CD4-positive, alpha-beta T cell treated with Interleukin-6 at 100 ng/mL for 8 hours (primary cell): Measurements from ENCODE around the gene TMEM134.

Source experiments
- DNase-seq: peaks from one replicate; pipeline ENCODE4 v3.0.0-alpha.2; 2020; ENCODE audit warnings: mixed read lengths, low spot score

TMEM134 gene

DNA sequence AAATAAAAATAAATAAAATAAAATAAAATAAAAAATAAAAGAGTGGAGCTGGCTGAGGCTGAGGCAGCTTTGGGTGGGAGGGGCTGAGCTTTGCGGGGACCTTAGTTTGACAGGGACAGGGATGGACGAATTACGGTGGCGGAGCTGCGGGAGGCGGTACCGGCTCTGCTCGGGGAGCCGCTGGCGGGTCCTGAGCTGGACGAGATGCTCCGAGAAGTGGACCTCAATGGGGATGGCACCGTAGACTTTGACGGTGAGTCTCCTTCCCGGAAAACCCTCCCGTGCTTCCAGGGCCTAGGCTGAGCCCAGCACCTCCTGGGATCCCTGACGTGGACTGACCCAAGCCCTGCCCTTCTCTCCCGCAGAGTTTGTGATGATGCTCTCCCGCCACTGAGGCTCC lies 10.8 kb downstream of the TMEM134 start:
- no peak for DNase-seq

- no peak for DNase-seq
Measured at GRCh38 chr11:67457453-67457852, 11.6 kb downstream of the TMEM134 start.

- DNase-seq = no peak
Measured at GRCh38 chr11:67456068-67456705, 12.9 kb downstream of the TMEM134 start.

- no peak for DNase-seq
Measured at GRCh38 chr11:67455054-67455453, 14.0 kb downstream of the TMEM134 start, which contains the start of gene CABP4. Gene CABP4 (plus strand): TSS chr11:67455354. CDS start chr11:67455424, 70 bp downstream.

- DNase-seq = no peak
Measured at GRCh38 chr11:67453816-67454732, 15.0 kb downstream of the TMEM134 start.

GRCh38 chr11:67452141-67452952 lies 16.7 kb downstream of the TMEM134 start, which contains the start of gene GPR152:
Gene GPR152 (minus strand): TSS chr11:67452729. CDS start chr11:67452724, 5 bp downstream.
- no peak for DNase-seq

DNA sequence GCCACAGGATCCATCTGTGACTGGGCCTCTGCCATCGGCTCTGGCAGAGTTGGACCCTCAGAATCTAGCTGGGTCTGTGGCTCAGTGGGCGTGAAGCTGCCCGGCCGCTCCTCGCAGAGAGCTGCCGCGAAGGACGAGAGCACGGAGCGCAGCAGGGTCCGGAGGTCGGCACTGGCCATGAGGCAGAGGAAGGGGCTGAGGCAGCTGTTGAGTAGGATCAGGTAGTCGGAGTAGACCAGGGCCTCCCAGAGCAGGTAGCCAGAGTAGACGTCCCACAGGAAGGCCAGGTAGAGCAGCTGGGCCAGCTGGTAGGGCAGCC lies 17.4 kb downstream of the TMEM134 start:
- no peak for DNase-seq

DNA sequence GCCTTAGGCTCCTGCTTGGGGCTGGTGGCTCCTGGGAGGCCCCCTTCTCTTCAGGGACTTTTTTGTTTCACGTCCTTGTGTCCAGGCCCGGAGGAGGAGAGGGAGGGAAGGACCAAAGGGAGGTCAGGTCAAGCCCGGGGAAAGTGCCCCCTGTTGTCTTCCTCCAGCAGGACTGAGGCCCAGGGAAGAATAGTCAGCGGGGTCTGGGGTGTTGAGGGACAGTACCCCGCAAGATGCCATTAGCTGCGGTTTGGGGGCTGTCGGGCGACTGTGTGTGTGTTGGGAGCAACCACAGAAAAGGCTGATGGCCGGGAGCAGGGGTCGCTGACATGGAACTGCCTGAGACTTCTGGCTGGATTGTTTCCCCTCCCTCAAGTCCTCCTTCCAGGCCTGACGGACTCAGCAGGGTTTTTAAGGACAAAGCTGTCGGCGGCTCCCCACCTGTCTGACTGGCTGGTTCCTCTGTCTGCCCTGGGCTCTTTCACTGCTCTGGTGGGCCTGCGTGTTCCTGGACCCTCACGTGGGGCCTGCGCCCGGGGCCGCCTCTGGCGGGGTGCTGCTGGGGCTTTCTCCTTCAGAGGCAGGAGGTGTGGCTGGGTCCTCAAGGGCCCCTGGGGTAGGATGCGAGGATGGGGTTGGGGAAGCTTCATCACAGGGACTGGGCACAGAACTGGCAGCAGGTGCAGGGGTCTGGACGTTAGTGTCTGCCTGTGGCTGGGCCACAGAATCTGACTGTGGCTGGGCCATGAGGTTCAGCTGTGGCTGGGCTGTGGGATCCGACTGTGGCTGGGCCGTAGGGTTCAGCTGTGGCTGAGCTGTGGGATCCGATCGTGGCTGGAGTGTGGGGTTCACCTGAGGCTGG lies 18.0 kb downstream of the TMEM134 start:
- no peak for DNase-seq

GRCh38 chr11:67449116-67449844 lies 19.8 kb downstream of the TMEM134 start:
- DNase-seq = no peak

DNA sequence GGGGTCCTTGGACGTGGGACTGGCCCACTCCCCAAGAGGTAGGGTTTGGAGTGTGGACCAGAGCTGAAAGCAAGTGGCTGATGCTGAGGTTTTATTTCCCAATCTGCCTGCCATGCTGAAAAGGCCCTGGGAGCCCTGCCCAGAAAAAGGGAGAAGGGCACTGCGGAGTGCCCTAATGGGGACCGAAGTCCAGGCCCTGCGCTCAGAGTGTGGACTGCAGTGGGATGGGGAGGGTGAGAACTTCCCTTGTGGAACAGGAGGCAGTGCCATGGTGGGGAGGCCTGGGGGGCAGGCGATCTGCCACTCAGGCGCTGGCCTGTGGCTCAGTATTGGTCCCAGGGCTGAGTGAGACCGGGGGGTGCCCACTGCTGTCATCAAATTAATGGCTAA lies 20.8 kb downstream of the TMEM134 start:
- DNase-seq = no peak

GRCh38 chr11:67445515-67445914 lies 23.5 kb downstream of the TMEM134 start:
- no peak for DNase-seq

DNA sequence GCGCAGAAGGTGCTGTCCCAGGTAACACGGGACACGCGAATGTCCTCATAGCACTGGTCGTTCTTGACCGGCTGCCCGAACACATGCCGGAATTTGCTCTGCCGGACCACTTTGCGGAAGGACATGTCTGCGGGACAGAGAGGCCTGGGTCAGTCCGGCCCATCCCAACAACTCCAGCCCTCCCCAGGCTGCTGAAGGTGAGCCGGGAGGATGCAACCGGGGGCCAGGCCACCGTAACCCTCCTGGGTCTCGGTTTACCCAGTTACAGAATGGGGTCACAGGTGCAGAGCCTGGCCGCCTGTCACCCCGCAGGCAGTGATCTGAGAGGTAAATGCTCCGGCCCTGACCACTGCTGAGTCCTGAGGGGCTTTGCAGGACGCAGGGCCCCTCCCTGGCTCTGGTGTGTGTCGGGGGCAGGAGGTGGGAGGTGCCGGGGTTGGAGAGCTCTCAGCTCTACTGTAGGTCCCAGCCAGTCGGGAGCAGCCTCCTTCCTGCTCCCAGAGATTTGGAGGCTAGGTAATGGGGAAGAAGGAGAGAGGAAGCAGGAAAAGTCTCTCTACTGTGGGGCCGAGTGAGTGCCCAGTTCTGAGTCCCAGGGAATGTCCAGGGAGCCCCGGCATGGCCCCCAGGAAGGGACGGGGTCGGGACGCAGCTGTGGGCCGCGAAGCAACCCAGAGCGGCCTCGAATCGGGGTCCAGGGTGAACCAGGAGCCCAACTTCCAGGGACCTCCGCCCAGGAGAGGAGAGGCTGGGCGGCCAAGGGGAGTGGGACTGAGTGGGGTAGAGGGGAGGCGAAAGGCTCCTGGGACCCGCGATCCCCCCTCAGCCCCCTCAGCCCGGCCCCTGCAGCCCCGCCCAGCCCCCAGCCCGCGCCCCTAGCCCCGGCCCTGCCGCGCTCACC lies 26.3 kb downstream of the TMEM134 start:
- no peak for DNase-seq

DNA sequence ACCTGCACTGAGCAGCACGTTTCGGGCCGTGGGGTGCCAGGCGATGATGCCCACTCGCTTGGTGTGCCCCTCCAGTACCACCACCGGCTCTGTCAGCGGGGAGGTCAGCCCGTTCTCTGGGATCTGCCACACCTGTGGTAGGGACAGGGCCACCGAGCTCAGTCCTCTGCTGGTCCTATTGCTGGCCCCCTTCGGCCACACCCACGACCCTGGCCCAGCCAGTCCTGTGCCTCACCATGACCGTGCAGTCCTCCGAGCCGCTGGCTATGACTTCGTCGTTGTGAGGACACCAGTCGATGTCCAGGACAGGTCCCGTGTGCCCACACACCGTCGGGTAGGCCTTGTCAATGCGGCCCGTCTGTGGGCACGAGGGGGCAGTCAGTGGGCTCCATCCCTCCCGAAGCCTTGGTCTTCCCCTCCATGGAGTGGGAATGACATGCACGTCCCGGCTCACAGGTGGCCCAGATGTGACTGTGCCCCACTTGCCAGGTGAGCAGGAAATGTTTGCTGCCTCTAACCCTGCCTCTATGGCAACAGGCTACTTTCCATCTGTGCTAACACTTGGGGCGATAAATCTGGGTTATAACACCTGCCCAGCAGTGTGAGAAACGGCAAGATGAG lies 27.2 kb downstream of the TMEM134 start:
- DNase-seq = no peak

- no peak for DNase-seq
Measured at GRCh38 chr11:67441098-67441563, 27.9 kb downstream of the TMEM134 start.

DNA sequence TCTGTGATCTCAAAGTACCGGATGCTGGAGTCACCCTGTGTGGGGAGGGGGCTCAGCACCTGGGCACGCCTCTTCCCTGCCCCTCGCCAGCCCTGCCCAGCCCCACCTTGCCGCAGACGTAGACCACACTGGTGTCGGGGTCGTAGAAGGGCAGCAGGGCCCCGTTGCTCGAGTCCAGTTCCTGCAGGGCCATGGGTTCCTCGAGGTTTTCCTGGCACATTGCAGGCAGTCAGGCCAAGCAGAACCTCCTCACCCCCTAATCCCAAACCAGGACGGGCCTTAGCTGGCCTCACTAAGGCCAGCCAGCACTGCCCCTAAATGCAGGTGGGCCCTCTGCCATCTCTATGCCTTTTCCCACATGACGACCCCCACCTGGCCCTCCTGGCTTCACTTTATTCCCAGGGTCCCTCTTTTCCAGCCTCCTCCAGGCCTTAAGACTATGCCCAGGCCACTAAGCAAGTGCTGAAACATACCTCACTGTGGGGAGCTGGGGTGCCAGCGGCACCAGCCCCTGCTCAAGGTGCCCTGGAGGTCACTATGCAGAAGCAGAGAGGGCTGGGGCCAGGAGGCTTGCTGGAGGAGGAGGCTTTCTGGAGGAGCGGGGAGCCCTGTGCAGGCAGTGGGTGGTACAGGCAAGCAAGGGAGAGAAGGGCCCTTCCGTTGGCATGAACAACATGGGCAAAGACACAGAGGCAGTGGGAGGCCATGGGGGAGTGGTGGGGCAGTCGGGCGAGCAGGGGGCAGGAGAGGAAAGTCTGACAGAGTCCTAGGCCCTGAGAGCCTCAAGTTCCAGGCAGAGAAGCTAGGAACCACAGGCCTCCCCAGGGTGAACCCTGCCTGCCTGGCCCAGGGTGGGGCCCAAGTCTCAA lies 28.6 kb downstream of the TMEM134 start:
- DNase-seq = peak; percentile 43

DNA sequence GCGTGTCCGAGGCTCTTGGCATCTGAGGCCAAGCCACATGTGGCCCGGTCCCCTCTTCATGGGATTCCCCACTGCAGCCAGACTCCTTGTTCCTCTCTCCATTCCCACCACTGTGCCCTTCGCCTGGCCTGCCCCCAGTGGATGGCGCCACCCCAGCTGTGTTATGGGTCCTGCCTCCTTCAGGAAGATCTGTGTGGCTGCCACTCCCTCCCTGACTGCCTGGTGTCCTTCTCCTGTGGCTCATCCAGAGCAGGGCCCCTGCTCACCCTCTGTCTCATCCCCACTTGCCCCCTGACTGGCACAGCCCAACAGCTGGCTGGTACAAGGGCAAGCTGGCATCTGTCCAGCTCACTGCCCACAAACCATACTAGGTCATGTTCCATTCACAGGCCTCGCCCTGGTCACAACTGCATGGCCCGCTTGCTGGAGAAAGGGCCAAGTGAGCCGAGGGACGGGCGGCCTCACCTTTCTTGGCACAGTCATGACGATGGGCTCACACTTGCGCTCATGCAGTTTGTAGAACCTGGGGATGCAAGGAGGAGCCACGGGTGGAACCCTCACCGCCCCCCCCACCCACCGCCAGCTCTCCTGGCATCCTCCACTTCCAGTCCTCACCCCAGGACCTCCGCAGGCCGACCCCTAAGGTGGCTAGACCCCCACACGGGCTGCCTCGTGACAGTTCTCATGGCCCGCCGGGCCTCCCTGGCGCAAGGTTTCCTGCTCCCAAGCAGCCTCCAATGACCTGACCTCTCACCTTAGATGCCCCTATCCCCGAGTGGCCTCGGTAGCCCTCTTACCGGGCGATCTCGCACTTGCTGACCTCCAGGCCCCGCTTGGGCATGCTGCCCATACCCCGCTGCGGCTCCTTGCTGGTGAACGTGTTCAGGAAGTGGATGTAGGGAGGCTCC lies 29.5 kb downstream of the TMEM134 start:
- no peak for DNase-seq
